Calu3 (cell line): ENCODE measurements around the gene FARP1. TPM values are rescaled to one million over a fixed set of nuclear protein-coding genes. Genes with fewer than 3 reads are reported as not detected.

ENCODE experiments used
- BruUV-seq: library from RNA; stranded (reverse); fragments of 400-500 nt; replicated peaks from 2 replicates; lab custom pipeline; 2021; lab: Mats Ljungman, UMichigan
- CTCF ChIA-PET: fragments of 300-600 bp; sonication (Branson Sonifier 250); formaldehyde crosslinking; loops from one replicate; lab custom pipeline; 2022; ENCODE audit warnings: antibody characterized with exemption; lab: Charles Lee
- DNase-seq: peaks from one replicate; pipeline ENCODE4 v3.0.0; 2022
- H3K27ac Mint-ChIP-seq: one replicate; pipeline ENCODE4 v1.8.0; 2022; ENCODE audit warnings: mixed read lengths; ENCODE audit not compliant: unreplicated experiment
- H3K27me3 Mint-ChIP-seq: one replicate; pipeline ENCODE4 v1.8.0; 2022; ENCODE audit warnings: mixed read lengths; ENCODE audit not compliant: unreplicated experiment
- H3K36me3 Mint-ChIP-seq: one replicate; pipeline ENCODE4 v1.8.0; 2022; ENCODE audit warnings: mild to moderate bottlenecking, moderate library complexity, mixed read lengths; ENCODE audit not compliant: insufficient read depth, unreplicated experiment
- H3K4me1 Mint-ChIP-seq: one replicate; pipeline ENCODE4 v1.8.0; 2022; ENCODE audit warnings: mild to moderate bottlenecking, low read depth, mixed read lengths; ENCODE audit not compliant: unreplicated experiment
- H3K4me3 Mint-ChIP-seq: one replicate; pipeline ENCODE4 v1.8.0; 2022; ENCODE audit warnings: mild to moderate bottlenecking, low read depth, moderate library complexity, mixed read lengths; ENCODE audit not compliant: unreplicated experiment
- H3K9me3 Mint-ChIP-seq: one replicate; pipeline ENCODE4 v1.8.0; 2022; ENCODE audit warnings: low read depth, mixed read lengths; ENCODE audit not compliant: unreplicated experiment
- CTCF ChIP-seq: fragments of 200-600 bp; IDR thresholded peaks from one replicate; pipeline ENCODE4 v1.8.0; 2022; ENCODE audit warnings: antibody characterized with exemption; ENCODE audit not compliant: unreplicated experiment
- intact Hi-C: fragments of 100-400 bp; cut with micrococcal nuclease; formaldehyde crosslinking; loops from one replicate; pipeline ENCODE4 v1.10.0; 2022; ENCODE audit not compliant: unreplicated experiment
- total RNA-seq: library from RNA; stranded (reverse); gene quantifications from 2 replicates; pipeline ENCODE4 v1.2.3, GENCODE V29; 2022

The FARP1 gene
- total RNA-seq, 1 experiment from 2014 or later: 47.0 TPM

- CTCF ChIA-PET: no interaction called here
- intact Hi-C loops: no loop called here
- no peaks in the 10 kb centered on the region for H3K27me3 Mint-ChIP-seq
- TF ChIP-seq CTCF: no peak
- H3K9me3 Mint-ChIP-seq: no peaks in the 10 kb centered on the region
- DNase-seq: no peak
- H3K36me3 Mint-ChIP-seq: no peaks in the 10 kb centered on the region
- no peak overlapping the region for H3K27ac Mint-ChIP-seq
- H3K4me1 Mint-ChIP-seq: no peaks in the 10 kb centered on the region
- H3K4me3 Mint-ChIP-seq: no peak overlapping the region
- no TSS peak for BruUV-seq
These were observed 262.2 kb downstream of the FARP1 start for GRCh38 chr13:98405107-98405571.

GRCh38 chr13:98405690-98406344 lies 262.9 kb downstream of the FARP1 start:
- Mint-ChIP-seq H3K4me1 (no peaks in the 10 kb centered on the region), H3K36me3 (no peaks in the 10 kb centered on the region), H3K27ac (no peak overlapping the region), H3K9me3 (no peaks in the 10 kb centered on the region), H3K27me3 (no peaks in the 10 kb centered on the region), H3K4me3 (no peak overlapping the region)
- no peak for DNase-seq
- BruUV-seq: no TSS peak
- CTCF ChIA-PET: no interaction called here
- no peak for TF ChIP-seq CTCF
- intact Hi-C loops: no loop called here

GRCh38 chr13:98406427-98406826 lies 263.5 kb downstream of the FARP1 start:
- intact Hi-C loops: no loop called here
- CTCF ChIA-PET: no interaction called here
- TF ChIP-seq CTCF: no peak
- Mint-ChIP-seq H3K27ac (no peak overlapping the region), H3K4me3 (no peak overlapping the region), H3K27me3 (no peaks in the 10 kb centered on the region), H3K4me1 (no peaks in the 10 kb centered on the region), H3K9me3 (no peaks in the 10 kb centered on the region), H3K36me3 (no peaks in the 10 kb centered on the region)
- no TSS peak for BruUV-seq
- no peak for DNase-seq

- H3K36me3 Mint-ChIP-seq: no peaks in the 10 kb centered on the region
- CTCF ChIA-PET: no interaction called here
- H3K4me3 Mint-ChIP-seq: no peak overlapping the region
- no peak for DNase-seq
- BruUV-seq: no TSS peak
- no peaks in the 10 kb centered on the region for H3K4me1 Mint-ChIP-seq
- TF ChIP-seq CTCF: no peak
- no peaks in the 10 kb centered on the region for H3K27me3 Mint-ChIP-seq
- no peaks in the 10 kb centered on the region for H3K9me3 Mint-ChIP-seq
- no peak overlapping the region for H3K27ac Mint-ChIP-seq
- intact Hi-C loops: no loop called here
These were observed 264.1 kb downstream of the FARP1 start for GRCh38 chr13:98406971-98407370.
